GM12878 (cell line): ENCODE results near the gene LRSAM1. TPM values are rescaled to one million over a fixed set of nuclear protein-coding genes. Genes with fewer than 3 reads are reported as not detected.

ENCODE experiments used
- ATAC-seq: fragments of 200-7000 bp; cut with Tn5 transposase; 3 replicates; pipeline ENCODE4 v1.9.1; 2020; ENCODE audit warnings: mild to moderate bottlenecking, moderate library complexity
- BruUV-seq: library from RNA; stranded (reverse); fragments of 400-500 nt; replicated peaks from 2 replicates; lab custom pipeline; 2021; lab: Mats Ljungman, UMichigan
- CTCF ChIA-PET: fragments of 300-600 bp; sonication (Branson Sonifier 250); formaldehyde crosslinking; extraction: SDS; loops from one replicate; lab custom pipeline; 2021; ENCODE audit warnings: inconsistent platforms; lab: Yijun Ruan, JAX
- POLR2A ChIA-PET: fragments of 350-600 bp; formaldehyde crosslinking; extraction: SDS; loops from one replicate; lab custom pipeline; 2021; ENCODE audit warnings: inconsistent platforms; lab: Charles Lee
- RAD21 ChIA-PET: fragments of 300-600 bp; sonication (Branson Sonifier 250); formaldehyde crosslinking; loops from one replicate; lab custom pipeline; 2023; ENCODE audit warnings: antibody characterized with exemption; ENCODE audit not compliant: unreplicated experiment; lab: Charles Lee
- SMC1A ChIA-PET: fragments of 300-600 bp; sonication (Branson Sonifier 250); formaldehyde crosslinking; loops from one replicate; lab custom pipeline; 2023; ENCODE audit not compliant: unreplicated experiment, uncharacterized antibody; lab: Charles Lee
- DNase-seq: peaks from one replicate; pipeline ENCODE4 v3.0.0-alpha.2; 2011; ENCODE audit warnings: low read depth, low spot score
- FAIRE-seq: peaks from 3 replicates; lab custom pipeline; 2011; peaks lifted over from hg19 to GRCh38; lab: Jason Lieb, UNC
- H2AFZ ChIP-seq: 2 replicates; pipeline ENCODE4 v1.6.0; 2011; ENCODE audit warnings: low read depth, low read length, control low read depth; ENCODE audit not compliant: control insufficient read depth
- H3K27ac ChIP-seq: 2 replicates; pipeline ENCODE4 v1.5.1; 2011; ENCODE audit warnings: control low read depth; ENCODE audit not compliant: control insufficient read depth, insufficient read depth
- H3K27me3 ChIP-seq, 2 experiments: replicated peaks in 1 of 2; 2 replicates each; pipeline versions ENCODE4 v1.6.0 to v1.6.1; 2011; ENCODE audit warnings: low read length in 1 of 2; ENCODE audit not compliant: control insufficient read depth in 2 of 2, insufficient read depth in 2 of 2
- H3K36me3 ChIP-seq, 2 experiments: 2 replicates each; pipeline ENCODE4 v1.5.1; 2011; ENCODE audit warnings: low read length in 1 of 2; ENCODE audit not compliant: control insufficient read depth in 2 of 2, insufficient read depth in 2 of 2
- H3K4me1 ChIP-seq: 2 replicates; pipeline ENCODE4 v1.6.1; 2011; ENCODE audit warnings: mild to moderate bottlenecking, low read length, moderate library complexity, mixed read lengths; ENCODE audit not compliant: control insufficient read depth, insufficient read depth
- H3K4me2 ChIP-seq: 2 replicates; pipeline ENCODE4 v1.6.0; 2011; ENCODE audit warnings: control low read depth; ENCODE audit not compliant: control insufficient read depth, insufficient read depth
- H3K4me3 ChIP-seq: fragments of 200-600 bp; sonication (generic); 2 replicates; pipeline ENCODE4 v1.5.1; 2016
- H3K79me2 ChIP-seq: 2 replicates; pipeline ENCODE4 v1.6.0; 2011; ENCODE audit warnings: low read length; ENCODE audit not compliant: control insufficient read depth, insufficient read depth
- H3K9ac ChIP-seq: 2 replicates; pipeline ENCODE4 v1.8.0; 2011; ENCODE audit warnings: low read length, control low read depth, mixed read lengths; ENCODE audit not compliant: control insufficient read depth, insufficient read depth
- H3K9me3 ChIP-seq: replicated peaks from 3 replicates; pipeline ENCODE4 v1.5.1; 2011; ENCODE audit warnings: mild to moderate bottlenecking, low read length; ENCODE audit not compliant: control insufficient read depth, insufficient read depth
- H4K20me1 ChIP-seq: 2 replicates; pipeline ENCODE4 v1.6.0; 2011; ENCODE audit not compliant: control insufficient read depth, insufficient read depth
- IKZF1 ChIP-seq: fragments of 450-650 bp; conservative IDR thresholded peaks from 2 replicates; pipeline ENCODE4 v1.6.1; 2017; ENCODE audit warnings: antibody characterized with exemption, mild to moderate bottlenecking
- WGBS: methylation state at CpG from one replicate; pipeline ENCODE4 v1.1.6; 2016; ENCODE audit warnings: low lambda C conversion rate; ENCODE audit not compliant: insufficient replicate concordance, insufficient coverage; ENCODE audit errors: missing lambda C conversion rate; 5-methylcytosine and 5-hydroxymethylcytosine counted together
- in situ Hi-C: fragments of 300-500 bp; cut with MboI; formaldehyde crosslinking; loops from 9 replicates; pipeline ENCODE4 v1.14.3; 2018; ENCODE audit warnings: mixed read lengths
- intact Hi-C: fragments of 100-400 bp; cut with micrococcal nuclease; formaldehyde crosslinking; loops from one replicate; pipeline ENCODE4 v1.14.2; 2022; ENCODE audit not compliant: unreplicated experiment
- polyA plus RNA-seq, 11 experiments: library from polyadenylated mRNA; depleted of rRNA in 4 of 11; unstranded in 6 of 11; stranded (reverse) in 5 of 11; fragments of >200 nt; fragmentation: Nextera tagmentation in 4 of 11; fragmentation: Illumina TruSeq in 1 of 11; extraction: Ambion mirVana in 4 of 11; extraction: Trizol in 1 of 11; gene quantifications; 1 replicate in 1 of 11; 2 replicates in 10 of 11; pipeline versions ENCODE4 v1.2.1 to v1.2.3, GENCODE V29; 2011 to 2016; ENCODE audit warnings: inconsistent platforms in 2 of 11, missing spikeins in 2 of 11, low read depth in 1 of 11
- total RNA-seq, 4 experiments: library from RNA; depleted of rRNA in 3 of 4; stranded (reverse); fragments of >200 nt in 3 of 4; fragmentation: Illumina TruSeq in 1 of 4; extraction: Trizol in 1 of 4; gene quantifications; 2 replicates each; pipeline versions ENCODE4 v1.2.1 to v1.2.3, GENCODE V29; 2013 to 2021
- TF ChIP-seq, protein P1 (sequence below): fragments of 450-650 bp; IDR thresholded peaks from 2 replicates; pipeline ENCODE4 v1.6.1; 2017; ENCODE audit warnings: mild to moderate bottlenecking, moderate library complexity

Gene LRSAM1
- total and polyA plus RNA-seq, 10 of the 15 experiments (the other 5 are each of a cell fraction or from before 2014, with no cell fraction given), result 0.14 to 23.4 (median 11.7) TPM

DNA sequence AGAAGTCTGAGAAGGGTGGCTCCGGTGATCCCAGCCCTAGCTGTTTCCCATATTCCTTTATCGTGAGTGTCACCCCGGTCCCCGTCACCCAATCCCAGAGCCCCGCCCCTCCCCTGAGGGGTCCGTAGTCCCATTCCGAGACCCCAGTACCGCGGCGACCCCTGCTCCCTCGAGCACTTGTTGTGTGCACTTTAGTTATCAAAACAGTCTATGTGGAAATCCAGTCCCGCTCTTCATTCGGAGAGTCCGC, 223 bp downstream of the LRSAM1 start:
- Histone ChIP-seq H3K27me3 (no peaks in the 10 kb centered on the region), H3K79me2 (peaks cover 49% of the 10 kb centered on the region), H3K4me2 (peak overlapping the region; percentile 39), H3K27ac (peak overlapping the region; percentile 94), H2AFZ (peak overlapping the region; percentile 92), H3K9ac (peak overlapping the region; percentile 95), H3K36me3 (peaks cover 9 to 35% of the 10 kb centered on the region in 2 experiments), H3K9me3 (no peaks in the 10 kb centered on the region), H3K4me1 (peaks cover 6% of the 10 kb centered on the region; the same call in 1 of the 2 replicates), H3K4me3 (peak overlapping the region; percentile 91), H4K20me1 (peaks cover 11% of the 10 kb centered on the region)
- TSS peak; percentile 71 for BruUV-seq
- 1% methylated on average over 14 of the region's 14 CpGs for WGBS
- ChIA-PET RAD21 (interaction anchor here (1.6 to 2.2 kb wide), 2 partner anchors 52 to 55 kb away, joined by 3 to 9 read pairs; partner anchors contain the start of gene SLC2A8), CTCF (interaction anchor here (1.0 to 2.2 kb wide), 4 partner anchors 11 to 511 kb away, joined by 3 to 7 read pairs (median 4); partner anchors contain the start of gene ZNF79), SMC1A (interaction anchor here (0.9 to 1.6 kb wide), 3 partner anchors 27 to 55 kb away, joined by 4 to 7 read pairs (median 4); partner anchors contain the start of genes SLC2A8 and ZNF79), POLR2A (interaction anchor here (3.1 to 3.7 kb wide), 2 partner anchors 28 to 55 kb away, joined by 18 to 26 read pairs; partner anchors contain the start of genes SLC2A8 and ZNF79)
- in situ Hi-C loops, result no loop called here
- FAIRE-seq, result no peak
- no peak for ATAC-seq
- DNase-seq, result no peak
- TF ChIP-seq IKZF1, result peak; percentile 5; the same call in 1 of the 2 replicates
- TF ChIP-seq, protein P1, sequence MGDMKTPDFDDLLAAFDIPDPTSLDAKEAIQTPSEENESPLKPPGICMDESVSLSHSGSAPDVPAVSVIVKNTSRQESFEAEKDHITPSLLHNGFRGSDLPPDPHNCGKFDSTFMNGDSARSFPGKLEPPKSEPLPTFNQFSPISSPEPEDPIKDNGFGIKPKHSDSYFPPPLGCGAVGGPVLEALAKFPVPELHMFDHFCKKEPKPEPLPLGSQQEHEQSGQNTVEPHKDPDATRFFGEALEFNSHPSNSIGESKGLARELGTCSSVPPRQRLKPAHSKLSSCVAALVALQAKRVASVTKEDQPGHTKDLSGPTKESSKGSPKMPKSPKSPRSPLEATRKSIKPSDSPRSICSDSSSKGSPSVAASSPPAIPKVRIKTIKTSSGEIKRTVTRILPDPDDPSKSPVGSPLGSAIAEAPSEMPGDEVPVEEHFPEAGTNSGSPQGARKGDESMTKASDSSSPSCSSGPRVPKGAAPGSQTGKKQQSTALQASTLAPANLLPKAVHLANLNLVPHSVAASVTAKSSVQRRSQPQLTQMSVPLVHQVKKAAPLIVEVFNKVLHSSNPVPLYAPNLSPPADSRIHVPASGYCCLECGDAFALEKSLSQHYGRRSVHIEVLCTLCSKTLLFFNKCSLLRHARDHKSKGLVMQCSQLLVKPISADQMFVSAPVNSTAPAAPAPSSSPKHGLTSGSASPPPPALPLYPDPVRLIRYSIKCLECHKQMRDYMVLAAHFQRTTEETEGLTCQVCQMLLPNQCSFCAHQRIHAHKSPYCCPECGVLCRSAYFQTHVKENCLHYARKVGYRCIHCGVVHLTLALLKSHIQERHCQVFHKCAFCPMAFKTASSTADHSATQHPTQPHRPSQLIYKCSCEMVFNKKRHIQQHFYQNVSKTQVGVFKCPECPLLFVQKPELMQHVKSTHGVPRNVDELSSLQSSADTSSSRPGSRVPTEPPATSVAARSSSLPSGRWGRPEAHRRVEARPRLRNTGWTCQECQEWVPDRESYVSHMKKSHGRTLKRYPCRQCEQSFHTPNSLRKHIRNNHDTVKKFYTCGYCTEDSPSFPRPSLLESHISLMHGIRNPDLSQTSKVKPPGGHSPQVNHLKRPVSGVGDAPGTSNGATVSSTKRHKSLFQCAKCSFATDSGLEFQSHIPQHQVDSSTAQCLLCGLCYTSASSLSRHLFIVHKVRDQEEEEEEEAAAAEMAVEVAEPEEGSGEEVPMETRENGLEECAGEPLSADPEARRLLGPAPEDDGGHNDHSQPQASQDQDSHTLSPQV, result no peak
- intact Hi-C loops, result loop anchor here (10.0 kb wide), 1 partner anchor 237 kb away; no protein-coding TSS in a partner anchor
